ENCODE results near the gene BOLL.
"Not testable (repeated sequence)": the region's sequence is repeated elsewhere in the genome, so short reads cannot be mapped to it uniquely, and the experiment has no call there.

Gene BOLL, protein sequence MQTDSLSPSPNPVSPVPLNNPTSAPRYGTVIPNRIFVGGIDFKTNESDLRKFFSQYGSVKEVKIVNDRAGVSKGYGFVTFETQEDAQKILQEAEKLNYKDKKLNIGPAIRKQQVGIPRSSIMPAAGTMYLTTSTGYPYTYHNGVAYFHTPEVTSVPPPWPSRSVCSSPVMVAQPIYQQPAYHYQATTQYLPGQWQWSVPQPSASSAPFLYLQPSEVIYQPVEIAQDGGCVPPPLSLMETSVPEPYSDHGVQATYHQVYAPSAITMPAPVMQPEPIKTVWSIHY

DNA sequence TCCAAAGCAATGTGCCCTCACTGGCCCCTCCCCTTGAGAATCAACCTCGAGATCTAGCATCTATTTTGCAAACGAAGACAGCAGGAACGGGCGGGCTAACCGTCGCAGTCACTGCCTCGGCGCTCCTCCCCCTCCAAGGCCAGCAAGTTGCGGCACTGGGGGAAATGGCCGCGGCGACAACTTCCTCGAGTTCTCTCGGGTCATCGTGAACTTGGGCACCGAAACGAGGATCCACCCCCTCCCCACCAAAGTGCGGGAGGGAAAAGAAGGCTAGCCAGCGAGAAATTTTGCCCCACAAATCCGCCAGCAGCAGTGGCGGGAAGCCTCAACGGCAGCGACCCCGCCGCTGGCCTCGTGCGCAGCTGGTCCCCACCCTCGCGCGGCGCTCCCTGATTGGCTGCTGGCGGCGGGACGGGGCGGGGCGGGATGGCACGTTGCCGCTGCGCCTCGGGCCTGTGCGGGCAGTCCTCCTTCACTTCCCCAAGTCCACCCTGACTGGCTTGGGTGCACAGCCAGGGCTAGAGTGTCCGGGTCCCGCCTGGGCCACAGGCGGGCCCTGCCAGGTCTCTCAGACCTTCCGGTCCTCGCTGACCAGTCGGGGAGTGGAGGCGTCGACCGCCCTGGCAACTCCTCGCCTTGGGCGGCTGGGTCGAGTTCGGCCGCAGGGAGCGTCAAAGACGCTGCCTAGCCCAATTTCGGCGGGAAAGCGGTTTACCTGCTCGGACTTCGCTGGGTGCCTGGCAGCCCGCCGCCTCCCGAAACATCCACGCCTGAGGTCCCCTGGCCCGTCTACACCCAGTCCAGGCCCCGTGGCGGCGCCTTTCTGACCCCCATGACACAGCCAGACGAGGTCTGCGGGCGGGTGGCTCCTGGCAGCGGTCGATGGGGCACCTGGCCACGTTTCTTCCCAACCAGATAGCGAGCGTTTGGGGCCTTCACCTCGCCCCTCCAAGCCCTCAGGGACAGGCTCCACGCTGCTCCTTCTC is at the start of gene BOLL:
Gene BOLL, minus strand, starts transcription at position 364 of the 986 bp plus-strand sequence. CDS start 3,469 bp downstream, outside the sequence.
- DNase-seq, result no peak

- not testable (repeated sequence) for DNase-seq
Observed at GRCh38 chr2:197834771-197835170, 49.7 kb upstream of the BOLL start.

DNA sequence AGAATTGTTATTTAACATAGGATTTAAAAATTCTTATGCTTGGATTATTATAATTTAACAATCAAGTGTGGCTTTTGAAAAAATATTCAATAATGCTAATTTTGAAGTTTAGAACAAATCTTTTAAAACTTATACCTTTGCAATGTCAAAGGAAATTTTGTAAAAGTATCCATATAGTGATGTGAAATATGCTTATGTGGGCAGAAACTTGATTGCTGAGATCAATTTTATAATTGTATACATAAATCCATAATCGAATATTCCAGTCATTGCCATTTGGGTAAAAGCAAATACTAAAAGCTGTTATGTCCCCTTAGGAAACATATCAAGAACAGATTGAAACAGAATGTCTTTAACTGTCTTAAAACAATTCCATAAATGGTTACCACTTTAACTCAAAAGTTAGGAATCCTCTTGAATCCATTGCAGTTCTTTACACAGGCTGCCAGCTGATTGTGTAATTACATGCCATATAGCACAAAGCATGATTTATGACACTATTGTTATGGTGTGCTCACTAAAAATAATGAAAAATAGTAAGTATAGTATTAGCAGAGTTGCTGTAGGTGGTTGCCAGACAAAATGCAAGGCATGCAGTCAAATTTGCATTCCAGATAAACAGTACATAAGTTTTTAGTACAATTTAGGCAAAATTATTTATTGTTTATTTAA is 43.5 kb upstream of the BOLL start:
- DNase-seq, result no peak

- no peak for DNase-seq
Observed at GRCh38 chr2:197827618-197828017, 42.5 kb upstream of the BOLL start.

GRCh38 chr2:197822333-197822732 is 37.2 kb upstream of the BOLL start:
- no peak for DNase-seq

GRCh38 chr2:197821550-197822289 is 36.6 kb upstream of the BOLL start:
- DNase-seq, result no peak

GRCh38 chr2:197814526-197814925 is 29.4 kb upstream of the BOLL start:
- DNase-seq, result no peak

GRCh38 chr2:197813093-197813787 is 28.1 kb upstream of the BOLL start:
- DNase-seq, result no peak

DNA sequence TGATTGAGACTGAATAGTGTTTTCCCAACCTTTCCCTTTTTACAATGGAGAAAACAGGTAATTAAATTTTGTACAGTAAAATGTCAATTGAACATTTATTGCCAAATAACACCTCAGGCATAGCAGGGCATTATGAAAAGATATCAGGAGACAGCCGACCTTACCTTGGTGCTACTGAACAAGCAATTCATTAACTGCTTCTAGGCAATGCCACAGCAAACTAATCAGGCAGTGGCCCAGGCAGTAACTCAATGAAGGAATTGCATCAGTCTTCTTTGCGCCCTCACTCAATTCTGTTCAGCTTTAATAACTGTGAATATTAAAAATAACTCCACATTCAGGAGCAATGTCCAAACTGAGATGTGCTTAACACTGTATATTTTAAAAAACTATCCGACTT is 25.4 kb upstream of the BOLL start:
- no peak for DNase-seq

DNA sequence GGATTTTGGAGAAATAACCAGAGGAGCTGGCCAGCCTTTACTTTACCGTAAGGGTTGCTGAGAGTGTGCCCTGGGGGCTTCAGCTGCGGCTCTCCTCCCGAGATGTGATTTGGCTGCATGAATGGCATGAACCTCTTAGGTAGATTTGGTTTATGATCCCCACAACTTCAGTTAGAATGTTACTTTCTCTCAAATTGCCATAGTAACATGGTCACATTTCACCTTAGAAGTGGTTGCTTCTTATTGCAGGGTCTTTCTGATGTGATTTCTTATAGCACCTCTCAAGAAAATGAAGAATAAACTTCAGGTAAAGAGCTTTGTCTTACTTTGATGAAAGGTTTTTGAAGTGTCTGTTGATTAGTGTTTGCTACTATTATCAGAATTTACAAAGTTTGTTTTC is 24.9 kb upstream of the BOLL start:
- no peak for DNase-seq

- no peak for DNase-seq
Observed at GRCh38 chr2:197809064-197809463, 23.9 kb upstream of the BOLL start.

DNA sequence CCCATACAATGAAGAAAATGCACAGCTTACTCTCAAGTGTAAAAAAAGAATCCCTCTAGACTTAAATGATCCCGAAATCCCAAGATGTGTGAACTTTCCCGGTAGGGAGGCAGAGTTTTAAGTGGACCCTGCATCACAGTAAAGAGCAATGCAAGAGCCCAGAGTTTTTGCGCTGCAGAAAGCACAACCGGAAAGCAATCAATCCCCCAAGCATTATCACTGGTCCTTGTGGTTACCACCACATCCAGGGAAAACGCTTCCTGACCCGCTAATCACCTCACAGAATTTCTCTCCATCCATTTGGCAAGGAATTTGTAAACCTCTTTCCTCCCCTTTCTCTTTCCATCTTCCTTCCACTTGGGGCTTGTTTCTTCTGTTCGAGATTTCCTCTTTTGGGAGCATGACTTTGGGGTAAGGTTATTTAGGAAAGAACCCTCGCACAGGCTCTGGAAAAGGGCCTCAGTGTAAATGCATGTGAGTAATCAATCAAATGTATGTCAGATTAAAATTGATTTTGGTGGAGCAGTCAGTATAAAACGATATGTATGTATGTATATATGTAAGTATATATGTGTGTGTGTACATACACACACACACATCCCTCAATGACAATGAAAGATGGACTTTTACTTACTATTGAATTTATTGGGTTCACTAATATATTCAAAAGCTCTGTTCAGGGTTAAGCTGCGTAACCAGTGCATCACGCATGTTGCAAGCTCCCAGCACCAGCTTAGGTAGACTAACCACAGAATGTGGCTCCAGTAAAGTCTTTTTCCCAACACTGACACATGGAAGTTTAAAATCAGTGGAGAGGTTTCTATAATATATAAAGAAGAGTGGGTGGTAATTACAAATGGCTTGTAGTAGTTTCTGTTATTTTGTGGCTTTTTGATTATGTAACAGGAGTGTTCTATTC is 20.9 kb upstream of the BOLL start:
- no peak for DNase-seq

DNA sequence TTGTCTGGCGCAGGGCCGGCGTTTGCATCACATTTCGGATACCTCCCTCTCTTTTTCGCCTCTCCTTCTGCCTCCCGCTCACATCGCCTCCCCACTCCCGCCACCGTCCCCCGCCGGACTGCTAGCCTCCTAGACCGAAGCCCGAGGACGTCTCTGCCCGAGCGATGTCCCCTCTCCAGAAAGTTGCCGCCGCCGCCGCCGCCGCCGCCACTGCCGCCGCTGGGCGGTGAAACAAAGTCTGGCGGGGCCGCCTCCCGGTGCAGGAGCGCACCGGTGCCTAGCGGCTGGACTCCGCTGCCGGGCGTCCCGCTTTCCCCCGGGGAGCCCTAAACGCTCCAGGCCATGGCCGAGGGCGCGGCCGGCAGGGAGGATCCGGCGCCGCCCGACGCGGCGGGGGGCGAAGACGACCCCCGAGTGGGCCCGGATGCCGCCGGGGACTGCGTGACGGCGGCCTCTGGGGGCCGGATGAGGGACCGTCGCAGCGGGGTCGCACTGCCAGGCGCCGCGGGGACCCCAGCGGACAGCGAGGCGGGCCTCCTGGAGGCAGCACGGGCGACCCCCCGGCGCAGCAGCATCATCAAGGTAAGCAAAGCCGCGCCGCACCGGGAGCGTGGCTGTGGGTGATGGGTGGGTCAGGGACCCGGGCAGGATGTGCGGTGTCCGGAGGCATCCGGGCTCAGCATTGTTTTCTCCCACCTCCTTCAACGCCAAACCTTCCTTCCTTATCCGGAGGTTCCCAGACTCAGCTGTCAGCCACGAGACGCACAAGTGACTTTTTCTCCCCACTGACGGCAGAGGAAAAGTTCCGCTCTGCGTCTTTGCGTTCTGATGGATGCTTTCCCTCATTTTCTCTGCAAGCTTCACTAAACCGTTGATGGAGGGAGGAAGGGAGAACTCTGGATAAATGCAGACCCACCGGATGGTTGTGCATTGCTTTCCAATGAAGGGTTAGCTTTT is 19.9 kb upstream of the BOLL start:
- peak; percentile 67 for DNase-seq

DNA sequence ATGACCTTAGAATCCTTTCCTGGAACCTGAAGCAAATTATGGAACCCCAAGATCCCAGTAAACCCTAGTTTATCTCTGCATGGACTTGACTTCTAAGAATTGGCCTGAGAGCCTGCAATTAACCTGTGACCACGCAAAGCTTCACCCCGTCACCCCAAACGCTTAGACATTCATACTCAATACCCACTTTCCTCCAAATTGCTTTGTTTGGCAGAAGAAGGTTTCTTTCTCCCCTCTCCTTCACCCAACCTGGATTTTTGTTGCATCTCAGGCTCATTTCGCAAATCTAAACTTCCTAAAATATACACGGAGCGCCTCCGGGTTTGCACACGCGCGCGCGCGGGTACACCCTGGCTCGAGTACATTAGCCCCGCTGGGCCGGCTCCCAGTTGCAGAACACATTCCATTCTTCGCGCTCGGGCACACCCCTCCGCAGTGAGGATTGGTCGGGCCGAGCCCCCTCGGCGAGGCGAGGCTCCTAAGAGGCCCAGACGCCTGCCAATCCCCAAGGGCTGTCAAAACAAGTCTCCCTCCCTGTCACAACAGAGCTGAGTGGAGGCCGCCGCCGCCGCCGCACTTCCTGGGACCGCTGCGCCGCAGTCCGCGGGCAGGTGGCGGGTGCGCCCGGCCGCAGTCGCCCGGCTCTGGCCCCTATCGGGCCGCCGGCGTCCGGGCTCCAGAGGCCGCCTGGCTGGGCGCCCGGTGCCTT is 19.1 kb upstream of the BOLL start, which contains the start of gene PLCL1:
Gene PLCL1, plus strand, starts transcription at position 545 of the 709 bp plus-strand sequence.
- peak; percentile 95 for DNase-seq

- DNase-seq, result peak; percentile 86
Observed at GRCh38 chr2:197803033-197803444, 17.9 kb upstream of the BOLL start.

- no peak for DNase-seq
Observed at GRCh38 chr2:197801033-197801432, 15.9 kb upstream of the BOLL start.

DNA sequence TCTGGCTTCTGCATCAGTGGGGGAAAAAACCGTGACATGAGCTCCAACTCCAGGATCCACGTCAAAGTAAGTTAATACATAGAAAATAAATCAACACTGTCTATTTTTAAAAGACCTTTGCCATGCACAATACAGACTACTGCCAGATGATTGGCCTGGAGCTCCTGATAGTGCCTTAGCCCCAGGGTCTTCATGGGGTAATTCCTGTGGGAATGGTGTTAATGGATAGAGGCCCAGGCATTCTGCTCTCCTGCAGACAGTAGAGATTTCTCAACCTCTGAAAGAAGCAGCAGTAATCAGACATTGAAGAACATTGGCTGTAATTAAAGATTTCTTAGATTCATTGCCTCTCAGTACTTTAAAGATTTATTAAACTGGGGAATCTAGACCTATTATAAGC is 15.0 kb upstream of the BOLL start:
- DNase-seq, result peak; percentile 63

DNA sequence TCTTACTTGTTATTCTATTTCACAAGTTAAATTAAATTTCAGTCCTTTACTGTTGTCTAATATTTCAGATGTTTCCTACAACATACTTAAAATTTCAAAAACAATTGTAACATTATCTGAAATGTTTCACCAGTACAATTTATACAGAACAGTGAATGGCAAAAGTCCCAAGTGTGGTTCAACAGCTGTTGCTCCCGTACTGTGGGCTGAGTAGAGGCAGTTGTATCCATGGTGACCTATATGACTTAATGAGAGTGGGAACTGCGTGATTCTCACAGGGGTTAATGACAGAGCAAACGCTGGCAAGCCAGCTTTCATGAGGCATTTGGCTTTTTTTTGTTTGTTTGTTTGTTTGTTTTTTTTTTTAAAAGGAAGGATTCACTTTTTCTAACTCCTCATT is 13.9 kb upstream of the BOLL start:
- peak; percentile 56 for DNase-seq

DNA sequence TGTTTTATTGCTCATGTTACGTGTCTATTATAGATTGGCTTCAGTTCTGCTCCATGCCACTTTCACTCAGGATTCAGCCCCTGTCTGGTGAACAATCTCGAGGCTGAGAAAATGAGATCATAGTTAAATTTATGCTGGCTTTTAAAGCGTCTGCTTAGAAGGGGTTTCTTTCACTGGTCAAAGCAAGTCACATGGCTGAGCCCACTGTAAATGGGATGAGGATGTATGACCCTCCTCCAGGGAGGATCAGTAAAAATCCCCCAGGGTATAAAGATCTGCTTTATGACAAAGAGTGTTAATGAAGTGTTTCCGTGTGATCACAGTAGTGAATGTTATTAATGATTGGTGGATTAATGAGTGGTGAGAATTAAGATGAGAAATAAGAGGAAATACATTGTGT is 13.1 kb upstream of the BOLL start:
- DNase-seq, result peak; percentile 51
